Endodermal cell (in vitro differentiated cells): ENCODE results near the gene TPK1. TPM values are rescaled to one million over a fixed set of nuclear protein-coding genes. Genes with fewer than 3 reads are reported as not detected.

Source experiments
- DNase-seq: peaks from one replicate; pipeline ENCODE4 v3.0.0-alpha.2; 2017
- H3K27ac ChIP-seq: 2 replicates; pipeline ENCODE4 v1.5.1; 2013; ENCODE audit warnings: mild to moderate bottlenecking, low read depth, low read length, moderate library complexity
- H3K27me3 ChIP-seq: 2 replicates; pipeline ENCODE4 v1.6.1; 2013; ENCODE audit warnings: mild to moderate bottlenecking, low read length, moderate library complexity; ENCODE audit not compliant: insufficient read depth, control insufficient read depth, poor library complexity, severe bottlenecking
- H3K36me3 ChIP-seq: 2 replicates; pipeline ENCODE4 v1.7.0; 2013; ENCODE audit warnings: mild to moderate bottlenecking, low read length, moderate library complexity; ENCODE audit not compliant: control insufficient read depth, insufficient read depth
- H3K4me1 ChIP-seq: one replicate; pipeline ENCODE4 v1.7.0; 2013; ENCODE audit warnings: low read length; ENCODE audit not compliant: control insufficient read depth, insufficient read depth
- H3K4me3 ChIP-seq: 2 replicates; pipeline ENCODE4 v1.5.1; 2013; ENCODE audit warnings: mild to moderate bottlenecking, low read length, moderate library complexity
- H3K9ac ChIP-seq: 2 replicates; pipeline ENCODE4 v1.6.1; 2013; ENCODE audit warnings: mild to moderate bottlenecking, low read length, moderate library complexity; ENCODE audit not compliant: poor library complexity, severe bottlenecking; ENCODE audit errors: extremely low read depth
- H3K9me3 ChIP-seq: 2 replicates; pipeline ENCODE4 v1.6.1; 2013; ENCODE audit warnings: mild to moderate bottlenecking, low read length, moderate library complexity; ENCODE audit not compliant: control insufficient read depth
- H3K27ac Mint-ChIP-seq: 2 replicates; pipeline ENCODE4 v1.8.0; 2020; ENCODE audit warnings: mixed read lengths
- H3K27me3 Mint-ChIP-seq: 2 replicates; pipeline ENCODE4 v1.8.0; 2021; ENCODE audit warnings: mild to moderate bottlenecking, mixed read lengths; ENCODE audit not compliant: insufficient read depth
- H3K36me3 Mint-ChIP-seq: 2 replicates; pipeline ENCODE4 v1.8.0; 2020; ENCODE audit warnings: low read depth, mixed read lengths
- H3K4me1 Mint-ChIP-seq: 2 replicates; pipeline ENCODE4 v1.8.0; 2020; ENCODE audit warnings: mixed read lengths
- H3K4me3 Mint-ChIP-seq: 2 replicates; pipeline ENCODE4 v1.8.0; 2020; ENCODE audit warnings: mild to moderate bottlenecking, moderate library complexity, mixed read lengths
- H3K9me3 Mint-ChIP-seq: 2 replicates; pipeline ENCODE4 v1.8.0; 2020; ENCODE audit warnings: mild to moderate bottlenecking, mixed read lengths
- WGBS, 2 experiments: methylation state at CpG; one replicate each; pipeline versions ENCODE4 v1.1.5 to v1.1.7; 2013; ENCODE audit warnings: missing lambda C conversion rate in 2 of 2, mixed read lengths in 1 of 2; ENCODE audit not compliant: insufficient coverage in 1 of 2, insufficient read length in 1 of 2; 5-methylcytosine and 5-hydroxymethylcytosine counted together
- total RNA-seq, 2 donors: library from RNA; stranded (reverse); fragmentation: NEBNext Ultra II Directional in 1 of 2; extraction: Animal tissue kit (Norgen Biotek cat#: 25700) in 1 of 2; gene quantifications; 2 replicates in 1 of 2; 3 replicates in 1 of 2; pipeline ENCODE4 v1.2.1, GENCODE V29; 2021
- TF ChIP-seq, protein P1 (sequence below): fragments of 200-600 bp; sonication (generic); conservative IDR thresholded peaks from 2 replicates; pipeline ENCODE4 v1.5.0; 2021; ENCODE audit warnings: antibody characterized with exemption, mild to moderate bottlenecking

TPK1 gene
- total RNA-seq, 2 donors from 2014 or later, result 9.7 TPM

DNA sequence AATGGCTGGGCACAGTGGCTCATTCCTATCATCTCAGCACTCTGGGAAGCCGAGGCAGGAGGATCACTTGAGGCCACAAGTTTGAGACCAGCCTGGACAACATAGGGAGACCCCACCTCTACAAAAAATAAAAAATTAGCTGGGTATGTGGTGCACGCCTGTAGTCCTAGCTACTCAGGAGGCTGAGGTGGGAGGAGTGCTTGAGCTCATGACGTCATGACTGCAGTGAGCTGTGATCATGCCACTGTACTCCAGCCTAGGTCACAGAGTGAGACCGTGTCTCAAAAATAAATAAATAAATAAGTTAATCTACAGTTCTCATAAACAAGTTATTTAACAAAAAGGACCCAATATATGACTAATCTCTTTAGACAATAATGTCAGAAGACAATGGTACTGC is 76.2 kb downstream of the TPK1 start:
- no peak overlapping the region for H3K27ac ChIP-seq
- Mint-ChIP-seq H3K36me3 (peaks cover 2% of the 10 kb centered on the region), H3K4me1 (no peaks in the 10 kb centered on the region), H3K4me3 (no peak overlapping the region), H3K9me3 (peaks cover 16% of the 10 kb centered on the region), H3K27me3 (peaks cover 4% of the 10 kb centered on the region), H3K27ac (no peak overlapping the region)
- H3K9ac ChIP-seq, result no peak overlapping the region
- WGBS, 2 experiments, result 89 to 93% methylated on average over 2 to 3 of the region's 4 CpGs
- H3K36me3 ChIP-seq, result peaks cover 4% of the 10 kb centered on the region
- peaks cover 5% of the 10 kb centered on the region for H3K4me1 ChIP-seq
- no peaks in the 10 kb centered on the region for H3K27me3 ChIP-seq
- TF ChIP-seq, protein P1, sequence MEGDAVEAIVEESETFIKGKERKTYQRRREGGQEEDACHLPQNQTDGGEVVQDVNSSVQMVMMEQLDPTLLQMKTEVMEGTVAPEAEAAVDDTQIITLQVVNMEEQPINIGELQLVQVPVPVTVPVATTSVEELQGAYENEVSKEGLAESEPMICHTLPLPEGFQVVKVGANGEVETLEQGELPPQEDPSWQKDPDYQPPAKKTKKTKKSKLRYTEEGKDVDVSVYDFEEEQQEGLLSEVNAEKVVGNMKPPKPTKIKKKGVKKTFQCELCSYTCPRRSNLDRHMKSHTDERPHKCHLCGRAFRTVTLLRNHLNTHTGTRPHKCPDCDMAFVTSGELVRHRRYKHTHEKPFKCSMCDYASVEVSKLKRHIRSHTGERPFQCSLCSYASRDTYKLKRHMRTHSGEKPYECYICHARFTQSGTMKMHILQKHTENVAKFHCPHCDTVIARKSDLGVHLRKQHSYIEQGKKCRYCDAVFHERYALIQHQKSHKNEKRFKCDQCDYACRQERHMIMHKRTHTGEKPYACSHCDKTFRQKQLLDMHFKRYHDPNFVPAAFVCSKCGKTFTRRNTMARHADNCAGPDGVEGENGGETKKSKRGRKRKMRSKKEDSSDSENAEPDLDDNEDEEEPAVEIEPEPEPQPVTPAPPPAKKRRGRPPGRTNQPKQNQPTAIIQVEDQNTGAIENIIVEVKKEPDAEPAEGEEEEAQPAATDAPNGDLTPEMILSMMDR, result no peak
- H3K4me3 ChIP-seq, result no peak overlapping the region
- no peak for DNase-seq
- H3K9me3 ChIP-seq, result no peaks in the 10 kb centered on the region

DNA sequence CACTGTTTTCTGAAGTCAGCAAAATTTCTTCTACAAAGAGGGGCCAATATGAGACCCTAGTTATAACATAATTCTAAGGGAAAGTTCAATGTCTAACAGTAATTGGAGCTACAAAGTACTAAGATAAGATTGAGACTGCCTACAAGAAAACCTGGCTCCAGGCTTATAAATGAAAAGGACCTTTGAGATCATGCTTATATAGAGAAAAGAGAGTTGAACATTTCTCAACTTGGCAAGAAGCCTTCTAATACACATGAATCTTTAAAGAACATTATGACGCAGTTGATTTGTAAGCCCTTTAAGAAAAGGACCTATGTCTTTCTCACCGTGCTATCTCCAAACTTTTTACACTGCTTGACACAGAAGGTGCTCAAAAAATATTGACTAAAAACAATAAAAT is 87.9 kb downstream of the TPK1 start:
- Mint-ChIP-seq H3K4me3 (no peak overlapping the region), H3K4me1 (no peaks in the 10 kb centered on the region), H3K27ac (no peak overlapping the region), H3K9me3 (peaks cover 2% of the 10 kb centered on the region), H3K27me3 (peaks cover 11% of the 10 kb centered on the region), H3K36me3 (no peaks in the 10 kb centered on the region)
- Histone ChIP-seq H3K4me3 (no peak overlapping the region), H3K9ac (no peak overlapping the region), H3K36me3 (no peaks in the 10 kb centered on the region), H3K9me3 (peaks cover 8% of the 10 kb centered on the region), H3K27me3 (no peaks in the 10 kb centered on the region), H3K27ac (no peak overlapping the region), H3K4me1 (no peaks in the 10 kb centered on the region)
- 87 to 94% methylated on average over 2 of the region's 2 CpGs for WGBS, 2 experiments
- TF ChIP-seq, protein P1, result no peak
- DNase-seq, result no peak

DNA sequence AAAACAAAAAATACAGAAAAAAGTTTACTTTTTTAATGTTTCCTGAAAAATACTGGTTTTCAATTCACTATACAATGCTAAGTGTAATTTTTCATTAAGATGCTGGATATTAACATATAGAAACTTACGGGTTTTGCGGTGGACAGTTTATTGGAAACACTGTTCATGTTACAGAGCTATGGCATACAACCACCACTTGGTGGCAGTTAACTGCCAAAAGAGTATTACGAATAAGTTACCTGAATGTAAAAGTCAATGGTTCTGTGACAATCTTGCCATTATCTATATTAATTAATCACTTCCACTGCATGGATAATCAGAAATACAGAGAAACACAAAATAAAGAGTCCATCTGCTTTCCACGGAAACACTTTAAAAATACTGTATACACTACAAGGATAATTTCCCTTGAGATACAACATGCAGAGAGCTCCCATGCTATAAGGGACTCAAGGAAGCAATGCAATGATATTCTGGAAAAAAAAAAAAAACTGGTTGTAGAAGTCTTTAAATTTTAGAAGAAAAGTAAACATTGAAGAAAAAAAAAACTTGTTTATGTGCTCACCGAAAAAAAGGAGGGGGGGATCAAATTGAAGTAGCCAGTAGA is 97.0 kb downstream of the TPK1 start:
- Mint-ChIP-seq H3K27ac (no peak overlapping the region), H3K4me1 (no peaks in the 10 kb centered on the region), H3K27me3 (no peaks in the 10 kb centered on the region), H3K4me3 (no peak overlapping the region), H3K9me3 (no peaks in the 10 kb centered on the region), H3K36me3 (no peaks in the 10 kb centered on the region)
- no peak overlapping the region for H3K4me3 ChIP-seq
- no peak for DNase-seq
- TF ChIP-seq, protein P1, result peak; percentile 86
- no peak overlapping the region for H3K9ac ChIP-seq
- WGBS, 2 experiments, result 79 to 83% methylated on average over 2 to 5 of the region's 5 CpGs
- H3K27me3 ChIP-seq, result no peaks in the 10 kb centered on the region
- H3K36me3 ChIP-seq, result no peaks in the 10 kb centered on the region
- no peaks in the 10 kb centered on the region for H3K4me1 ChIP-seq
- peaks cover 8% of the 10 kb centered on the region for H3K9me3 ChIP-seq
- H3K27ac ChIP-seq, result no peak overlapping the region
